ENCODE data around the gene GRK3.
"Not testable (repeated sequence)": the region's sequence is repeated elsewhere in the genome, so short reads cannot be mapped to it uniquely, and the experiment has no call there.

GRK3 gene

DNA sequence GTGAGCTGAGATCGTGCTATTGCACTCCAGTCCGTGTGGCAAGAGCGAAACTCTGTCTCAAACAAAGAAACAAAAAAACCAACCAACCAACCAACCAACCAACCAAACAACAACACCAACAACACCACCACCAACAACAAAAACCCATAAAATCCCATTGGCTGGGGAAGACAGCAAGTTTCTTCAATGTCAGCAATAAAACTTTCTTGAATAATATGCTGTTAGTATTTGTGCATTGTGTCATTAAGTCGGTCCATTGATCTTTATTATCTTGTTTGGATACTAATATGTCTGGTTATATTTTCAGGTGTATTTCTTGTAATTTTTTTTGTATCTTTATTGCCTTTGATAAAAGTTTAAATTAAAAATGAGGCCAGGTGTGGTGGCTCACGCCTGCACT is 9.4 kb downstream of the GRK3 start:
- DNase-seq = no peak

DNA sequence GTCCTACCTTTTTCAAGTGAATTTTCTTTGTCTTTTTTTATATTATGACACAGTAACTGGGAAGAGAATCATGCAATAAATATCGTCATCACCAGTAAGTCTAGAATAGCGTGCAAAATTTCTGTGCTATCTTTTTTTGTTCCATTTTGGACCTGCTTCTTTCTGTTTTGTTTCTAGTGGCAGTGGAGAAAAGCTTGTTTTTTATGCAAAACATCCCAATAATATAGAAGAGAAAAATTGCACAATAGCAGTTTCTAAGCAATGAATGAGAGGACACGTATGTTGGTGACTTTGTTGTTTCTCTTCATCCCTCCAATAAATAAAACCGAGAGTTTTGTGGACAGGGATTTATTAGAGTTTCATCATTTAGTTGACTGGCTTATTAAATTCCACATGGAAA is 10.3 kb downstream of the GRK3 start:
- DNase-seq = no peak

DNA sequence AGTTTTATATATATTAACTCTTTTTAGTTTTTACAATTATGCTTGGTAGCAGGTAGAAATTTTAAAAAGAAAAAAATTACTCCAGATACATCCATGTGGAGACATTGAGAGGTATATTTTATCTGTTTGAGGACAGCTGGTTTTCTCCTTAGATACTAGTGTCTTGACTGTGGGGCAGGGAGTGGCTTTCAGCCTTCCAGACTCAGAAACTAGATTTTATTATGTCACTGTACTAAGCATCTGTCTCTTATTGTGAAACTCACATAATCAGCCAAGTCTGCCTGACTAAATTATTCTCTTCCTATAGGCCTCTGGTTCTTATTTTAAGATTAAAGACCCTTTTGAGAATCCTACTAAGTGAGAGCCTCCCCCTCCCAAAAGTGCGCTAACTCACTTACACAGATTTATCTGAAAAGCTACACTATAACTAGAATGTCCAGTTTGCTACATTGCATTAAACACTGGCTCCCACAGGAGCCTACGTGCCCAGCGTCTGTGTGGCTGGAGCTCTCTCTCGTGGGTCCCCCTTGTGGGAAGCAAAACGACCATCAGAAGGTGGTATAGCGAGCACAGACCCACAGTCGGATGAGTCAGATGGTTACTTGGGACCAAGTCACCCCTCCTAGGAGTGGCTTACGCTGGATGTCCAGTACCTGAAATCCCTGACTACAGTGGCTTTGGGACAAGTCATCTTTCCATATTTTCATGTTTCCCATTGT is 11.4 kb downstream of the GRK3 start:
- not testable (repeated sequence) for DNase-seq

DNA sequence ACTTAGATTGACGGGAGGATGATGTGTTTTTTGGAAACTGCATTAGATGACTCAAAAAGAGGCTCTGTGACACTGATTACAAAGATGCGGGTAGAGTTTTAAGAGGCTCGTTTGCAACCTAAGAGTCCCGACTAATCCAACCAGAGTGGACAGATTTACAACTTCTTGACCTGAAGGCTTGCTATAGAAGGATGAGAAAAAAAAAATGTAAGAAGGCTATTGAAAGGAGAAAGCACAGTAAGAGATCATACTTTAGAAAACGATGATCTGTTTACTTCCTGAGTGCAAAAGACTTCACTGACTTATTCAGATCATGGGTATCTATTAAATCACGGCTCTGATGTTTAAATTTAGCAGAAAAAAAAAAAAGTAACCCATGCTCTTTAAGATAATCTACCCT is 17.0 kb downstream of the GRK3 start:
- DNase-seq = not testable (repeated sequence)

DNA sequence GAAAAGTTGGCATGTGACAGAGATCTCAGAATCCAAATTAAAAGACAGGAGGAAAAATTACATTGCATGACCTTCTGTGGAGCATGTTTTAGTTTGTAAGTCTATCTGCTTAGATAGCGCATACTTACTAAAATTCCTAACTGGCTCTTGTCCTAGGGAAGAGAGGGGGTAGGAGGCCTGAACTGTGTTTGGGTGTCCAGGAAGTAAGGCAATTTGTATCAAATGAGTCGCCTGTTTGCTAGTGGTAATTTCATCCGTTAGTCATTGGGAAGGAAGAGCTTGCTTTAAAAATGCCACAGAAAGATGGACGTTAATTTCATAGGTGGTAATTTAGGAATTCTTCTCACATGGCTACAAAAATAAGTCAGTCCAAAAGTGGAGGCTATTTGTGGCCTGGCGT is 18.5 kb downstream of the GRK3 start:
- no peak for DNase-seq

DNA sequence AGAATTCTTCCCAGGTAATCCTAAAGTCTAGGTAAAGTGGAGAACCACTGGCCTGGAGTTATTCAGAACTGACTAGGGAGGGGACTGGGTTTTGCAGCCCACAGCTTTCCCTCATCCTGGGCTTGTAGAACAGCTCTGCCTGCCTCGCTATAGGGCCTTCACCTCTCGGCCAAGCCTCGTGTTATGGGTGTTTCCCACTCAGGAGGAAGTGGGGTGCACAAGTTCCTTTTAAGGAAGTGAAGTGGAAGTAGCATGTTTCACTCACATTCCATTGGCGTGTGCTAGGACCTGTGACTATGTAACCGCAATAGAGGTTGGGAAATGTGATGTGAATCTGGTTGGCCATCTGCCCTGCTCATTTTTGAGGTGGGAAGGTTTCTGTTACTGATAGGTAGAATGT is 20.5 kb downstream of the GRK3 start:
- DNase-seq = not testable (repeated sequence)

DNA sequence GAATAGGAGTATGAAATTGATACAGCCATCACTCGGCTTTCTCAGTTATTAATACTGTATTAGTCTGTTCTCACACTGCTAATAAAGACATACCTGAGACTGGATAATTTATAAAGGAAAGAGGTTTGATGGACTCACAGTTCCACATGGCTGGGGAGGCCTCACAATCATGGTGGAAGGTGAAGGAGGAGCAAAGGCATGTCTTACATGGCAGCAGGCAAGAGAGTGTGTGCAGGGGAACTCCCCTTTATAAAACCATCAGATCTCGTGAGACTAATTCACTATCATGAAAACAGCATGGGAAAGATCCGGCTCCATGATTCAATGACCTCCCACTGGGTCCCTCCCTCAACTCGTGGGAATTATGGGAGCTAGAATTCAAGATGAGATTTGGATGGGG is 25.2 kb downstream of the GRK3 start:
- not testable (repeated sequence) for DNase-seq

DNA sequence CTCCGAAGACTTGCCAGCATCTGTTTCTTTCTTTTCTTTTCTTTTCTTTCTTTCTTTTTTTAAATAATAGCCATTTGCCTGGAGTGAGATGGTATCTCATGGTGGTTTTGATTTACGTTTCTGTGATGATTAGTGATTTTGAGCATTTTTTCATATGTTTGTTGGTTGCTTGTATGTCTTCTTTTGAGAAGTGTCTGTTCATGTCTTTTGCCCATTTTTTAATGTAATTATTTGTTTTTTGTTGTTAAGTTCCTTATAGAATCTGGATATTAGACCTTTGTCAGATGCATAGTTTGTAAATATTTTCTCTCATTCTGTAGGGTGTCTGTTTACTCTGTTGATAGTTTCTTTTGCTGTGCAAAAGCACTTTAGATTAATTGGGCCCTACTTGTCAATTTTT is 28.8 kb downstream of the GRK3 start:
- not testable (repeated sequence) for DNase-seq

DNA sequence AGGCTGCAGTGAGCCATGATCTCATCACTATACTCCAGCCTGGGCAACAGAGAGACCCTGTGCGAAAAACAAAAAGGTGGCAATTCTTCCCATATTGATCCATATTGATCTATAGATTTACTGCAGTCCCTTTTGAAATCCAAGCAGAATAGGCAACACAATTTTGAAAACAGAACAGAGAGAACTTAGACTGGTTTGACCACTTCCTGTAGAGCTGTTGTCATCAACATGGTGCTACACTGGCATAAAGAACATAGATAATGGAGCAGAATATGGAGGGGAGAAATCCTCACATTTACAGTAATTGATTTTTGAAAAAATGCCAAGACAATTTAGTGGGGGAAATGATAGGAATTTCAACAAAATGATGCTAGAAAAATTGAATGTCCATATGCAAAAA is 34.1 kb downstream of the GRK3 start:
- DNase-seq = no peak

DNA sequence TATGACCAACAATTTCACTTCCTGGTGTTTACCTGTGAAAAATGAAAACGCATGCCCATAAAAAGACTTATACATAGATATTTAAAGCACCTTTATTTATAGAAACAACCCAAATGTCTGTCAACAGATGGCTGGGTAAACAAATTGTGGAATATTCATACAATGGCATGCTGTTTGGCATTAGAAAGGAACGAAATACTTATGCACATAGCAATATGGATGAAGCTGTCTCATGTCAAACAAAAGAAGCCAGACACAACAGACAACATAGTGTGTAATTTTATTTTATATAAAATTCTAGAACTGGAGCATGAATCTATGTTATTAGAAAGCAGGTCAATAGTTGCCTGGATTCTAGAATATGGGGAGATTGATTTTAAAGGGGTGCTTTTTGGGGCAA is 38.0 kb downstream of the GRK3 start:
- DNase-seq = no peak

DNA sequence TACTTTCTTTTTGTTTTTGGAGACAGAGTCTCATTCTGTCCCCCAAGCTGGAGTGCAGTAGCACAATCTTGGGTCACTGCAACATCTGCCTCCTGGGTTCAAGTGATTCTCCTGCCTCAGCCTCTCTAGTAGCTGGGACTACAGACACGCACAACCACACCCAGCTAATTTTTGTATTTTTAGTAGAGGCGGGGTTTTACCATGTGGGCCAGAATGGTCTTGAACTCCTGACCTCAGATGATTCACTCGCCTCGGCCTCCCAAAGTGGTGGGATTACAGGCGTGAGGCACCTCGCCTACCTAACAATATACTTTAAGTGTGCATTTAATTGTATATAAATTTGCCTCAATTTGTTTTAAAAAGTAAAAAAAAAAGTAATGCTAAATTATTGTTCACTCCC is 38.4 kb downstream of the GRK3 start:
- no peak for DNase-seq

DNA sequence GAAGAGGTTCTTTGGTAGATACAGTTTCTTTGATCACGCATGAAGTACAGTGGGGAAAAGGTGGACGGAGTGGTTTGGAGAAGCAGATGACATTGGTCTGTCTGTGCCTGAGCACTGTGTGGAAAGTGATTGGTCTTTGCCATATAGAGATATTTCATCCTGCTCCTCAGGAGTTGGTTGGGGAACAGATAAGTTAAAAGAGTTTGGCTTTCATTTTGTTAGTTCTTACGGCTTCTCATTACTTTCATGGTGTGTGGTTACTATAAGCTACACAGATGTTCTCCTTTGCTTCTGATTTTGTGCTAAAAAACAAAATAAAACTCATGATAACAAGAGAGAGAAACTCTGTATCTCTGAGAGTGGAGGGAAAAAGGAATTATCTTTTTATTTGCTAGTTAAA is 40.7 kb downstream of the GRK3 start:
- DNase-seq = not testable (repeated sequence)

DNA sequence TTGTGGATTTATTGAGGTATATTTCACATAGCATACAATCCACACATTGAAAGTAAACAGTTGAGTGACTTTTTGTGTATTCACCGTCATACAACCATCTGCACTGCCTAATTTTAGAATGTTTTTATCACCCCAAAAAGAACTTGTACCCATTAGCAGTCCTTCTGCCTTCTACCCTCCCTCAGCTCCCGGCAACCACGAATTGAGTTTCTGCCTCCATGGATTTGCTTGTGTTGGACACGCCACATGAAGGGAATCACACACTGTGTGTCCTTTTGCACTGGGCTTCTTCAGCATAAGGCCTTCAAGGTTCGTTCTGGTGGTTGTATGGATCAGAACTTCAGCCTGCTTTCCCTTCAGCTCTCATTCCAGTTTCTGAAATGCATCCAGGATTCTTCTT is 41.1 kb downstream of the GRK3 start:
- DNase-seq = not testable (repeated sequence)

DNA sequence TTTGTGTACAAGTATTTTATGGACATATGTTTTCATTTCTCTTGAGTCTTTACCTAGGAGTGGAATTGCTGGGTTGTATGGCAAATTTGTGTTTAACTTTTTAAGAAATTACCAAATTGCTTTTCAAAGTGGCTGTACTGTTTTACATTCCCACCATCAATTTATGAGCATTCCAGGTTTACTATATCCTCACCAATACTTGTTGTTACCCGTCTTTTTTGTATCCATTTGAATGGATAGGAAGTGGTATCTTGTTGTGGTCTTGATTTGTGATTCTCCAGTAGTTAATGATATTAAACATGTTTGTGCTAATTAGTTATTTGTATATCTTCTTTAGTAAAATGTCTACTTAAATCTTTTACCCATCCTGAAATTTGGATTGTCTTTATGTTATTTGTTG is 46.8 kb downstream of the GRK3 start:
- DNase-seq = not testable (repeated sequence)

DNA sequence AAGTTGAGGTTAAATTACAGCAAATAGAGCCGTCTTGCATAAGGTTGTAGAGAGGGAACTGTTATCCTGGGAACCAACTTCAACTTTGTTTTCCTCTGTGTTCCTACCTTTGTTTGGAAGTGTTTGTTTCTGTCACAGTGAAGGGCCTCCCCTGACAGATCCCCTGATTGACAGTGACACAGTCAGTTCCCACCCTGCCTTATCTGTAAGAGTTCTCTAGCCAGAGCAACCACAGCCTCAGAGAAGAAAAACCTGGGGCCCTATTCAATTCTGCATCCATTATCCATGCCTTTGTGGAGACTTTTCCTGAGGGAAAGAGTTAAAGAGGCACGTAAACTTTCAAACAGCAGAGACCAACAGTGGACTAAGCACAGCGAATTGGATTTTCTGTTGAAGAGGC is 48.7 kb downstream of the GRK3 start:
- DNase-seq = not testable (repeated sequence)

DNA sequence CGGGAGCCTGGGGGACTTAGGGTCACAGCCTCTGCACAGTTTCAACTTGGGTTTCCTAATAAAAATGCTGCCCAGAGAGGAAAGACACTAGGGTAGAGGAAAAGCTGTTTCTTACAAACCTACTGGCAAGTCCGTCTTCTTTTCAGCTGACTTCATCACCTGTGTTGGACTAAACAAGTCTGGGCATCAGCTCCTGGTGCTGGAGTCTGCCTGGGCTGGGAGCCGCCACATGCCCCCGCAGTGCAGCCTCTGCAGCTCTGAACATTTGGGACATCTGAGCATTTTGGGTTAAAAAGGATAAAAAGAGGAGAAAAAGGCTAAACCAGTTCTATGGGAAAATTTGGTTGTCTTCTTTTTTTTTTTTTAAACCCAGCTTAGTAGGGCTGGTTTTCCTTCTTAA is 49.1 kb downstream of the GRK3 start:
- DNase-seq = not testable (repeated sequence)

DNA sequence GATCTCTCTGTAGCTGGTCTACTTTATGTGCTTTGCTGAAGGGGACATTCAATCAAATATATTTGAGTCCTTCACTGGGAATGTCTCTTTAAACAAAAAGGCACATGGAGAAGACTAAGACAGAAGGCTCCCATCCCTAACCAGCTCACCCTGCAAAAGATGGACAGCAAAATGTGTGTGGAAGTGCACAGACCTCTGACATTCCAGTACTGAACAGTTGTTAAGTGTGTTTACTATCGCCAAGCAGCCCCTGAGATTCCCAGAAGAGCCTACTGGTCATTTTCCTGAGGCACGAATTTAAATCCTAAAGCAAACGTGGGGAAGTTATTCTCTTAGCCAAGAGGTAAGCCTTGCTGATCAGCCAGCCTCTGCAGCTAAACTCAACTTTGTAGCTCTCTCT is 50.3 kb downstream of the GRK3 start:
- not testable (repeated sequence) for DNase-seq

DNA sequence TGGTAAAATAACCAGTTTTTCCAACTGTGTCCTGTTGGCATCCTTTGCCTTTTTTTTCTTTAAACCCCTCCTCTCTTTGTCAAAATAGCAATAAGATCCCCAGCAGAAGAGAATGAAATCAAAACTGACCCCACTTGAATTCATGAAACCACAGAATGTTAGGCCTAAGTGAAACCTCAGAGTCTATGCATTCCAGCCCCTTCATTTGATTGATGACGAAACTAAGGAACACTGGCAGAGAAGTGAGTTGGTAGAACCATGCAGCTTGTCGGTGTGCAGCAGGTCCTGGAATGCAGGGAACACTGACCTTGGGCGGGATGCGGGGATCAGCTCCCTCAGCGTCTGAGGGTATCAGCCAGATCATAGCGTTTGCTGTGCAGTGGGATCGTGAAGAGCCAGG is 57.5 kb downstream of the GRK3 start:
- no peak for DNase-seq

DNA sequence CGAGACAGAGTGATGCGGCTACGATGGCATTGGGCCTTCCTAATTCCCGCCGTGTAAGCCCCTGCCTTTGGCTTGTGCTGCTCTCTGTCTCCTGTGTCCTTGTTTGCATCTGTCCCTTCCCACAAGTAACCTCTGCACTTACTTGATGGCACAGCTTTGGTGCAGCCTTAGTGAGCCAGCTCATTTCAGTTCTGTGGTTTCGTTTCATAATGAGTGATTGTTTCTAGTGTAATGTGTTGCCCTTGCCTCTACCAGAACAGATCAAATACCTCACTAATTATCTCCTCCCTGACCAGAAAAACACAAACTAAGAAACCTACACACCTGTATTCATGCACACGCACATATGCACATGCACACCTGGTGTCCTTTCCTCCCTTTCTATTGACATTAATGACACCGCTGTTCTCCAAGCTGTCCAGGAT is 58.8 kb downstream of the GRK3 start:
- DNase-seq = no peak

DNA sequence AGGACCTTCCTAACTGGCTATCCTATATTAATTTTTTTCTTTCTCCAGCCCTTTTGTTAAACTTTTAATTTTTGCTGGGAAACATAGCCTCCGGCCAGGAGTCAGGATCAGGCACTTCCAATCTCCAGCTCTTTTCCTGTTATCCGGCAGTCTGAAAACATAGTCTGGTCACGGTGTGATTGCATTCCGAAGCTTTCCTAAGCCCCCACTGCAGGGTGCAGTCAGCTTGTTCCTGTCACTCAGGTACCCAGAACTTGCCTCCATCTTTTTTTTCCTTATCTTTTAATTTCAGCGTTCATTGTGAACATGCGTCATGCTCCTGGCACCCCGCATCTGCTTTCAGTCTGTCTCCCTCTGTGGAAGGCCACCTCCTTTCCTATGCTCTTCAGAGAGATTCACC is 59.4 kb downstream of the GRK3 start:
- no peak for DNase-seq

DNA sequence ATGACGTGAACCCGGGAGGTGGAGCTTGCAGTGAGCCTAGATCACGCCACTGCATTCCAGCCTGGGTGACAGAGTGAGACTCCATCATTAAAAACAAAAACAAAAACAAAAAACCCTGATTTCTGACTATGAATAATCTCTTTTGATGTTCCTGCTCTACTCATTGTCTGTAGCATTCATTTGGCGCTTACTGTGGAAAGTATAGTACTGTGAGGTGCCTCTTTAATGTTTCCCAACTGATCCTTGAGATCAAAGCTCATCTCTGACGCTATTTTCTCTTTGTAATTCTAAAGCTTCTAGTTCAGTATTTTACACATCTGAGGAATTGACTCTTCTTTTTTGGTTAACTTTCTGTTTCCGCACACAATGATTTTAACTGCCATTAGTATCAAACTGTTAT is 60.0 kb downstream of the GRK3 start:
- DNase-seq = no peak

DNA sequence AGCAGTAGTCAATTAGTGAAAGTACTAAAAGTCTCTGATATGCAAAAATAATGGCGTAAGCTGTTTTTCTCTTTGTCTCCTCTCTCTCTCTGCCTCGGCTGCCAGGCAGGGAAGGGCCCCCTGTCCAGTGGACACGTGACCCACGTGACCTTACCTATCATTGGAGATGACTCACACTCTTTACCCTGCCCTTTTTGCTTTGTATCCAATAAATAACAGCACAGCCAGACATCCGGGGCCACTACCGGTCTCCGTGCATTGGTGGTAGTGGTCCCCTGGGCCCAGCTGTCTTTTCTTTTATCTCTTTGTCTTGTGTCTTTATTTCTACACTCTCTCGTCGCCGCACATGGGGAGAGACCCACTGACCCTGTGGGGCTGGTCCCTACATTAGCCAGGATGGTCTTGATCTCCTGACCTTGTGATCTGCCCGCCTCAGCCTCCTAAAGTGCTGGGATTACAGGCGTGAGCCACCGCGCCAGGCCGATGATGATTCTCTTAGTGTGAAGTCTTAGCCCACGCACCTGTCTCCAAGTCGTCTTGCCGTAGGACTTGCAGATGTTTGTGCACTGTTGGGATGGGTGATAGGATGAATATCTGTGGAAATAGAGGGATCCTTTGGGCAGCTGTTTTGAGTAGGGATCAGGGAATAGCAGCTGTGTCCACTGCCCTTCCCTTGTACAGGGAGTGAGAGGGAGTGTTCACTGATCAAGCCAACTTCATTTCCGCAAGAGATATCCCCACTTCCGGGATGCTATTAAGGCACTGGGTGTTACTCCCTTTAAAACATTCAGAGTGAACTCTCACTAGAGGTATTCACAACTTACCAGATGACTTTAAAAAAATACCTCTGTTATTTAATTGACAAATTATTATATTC is 61.5 kb downstream of the GRK3 start:
- not testable (repeated sequence) for DNase-seq

DNA sequence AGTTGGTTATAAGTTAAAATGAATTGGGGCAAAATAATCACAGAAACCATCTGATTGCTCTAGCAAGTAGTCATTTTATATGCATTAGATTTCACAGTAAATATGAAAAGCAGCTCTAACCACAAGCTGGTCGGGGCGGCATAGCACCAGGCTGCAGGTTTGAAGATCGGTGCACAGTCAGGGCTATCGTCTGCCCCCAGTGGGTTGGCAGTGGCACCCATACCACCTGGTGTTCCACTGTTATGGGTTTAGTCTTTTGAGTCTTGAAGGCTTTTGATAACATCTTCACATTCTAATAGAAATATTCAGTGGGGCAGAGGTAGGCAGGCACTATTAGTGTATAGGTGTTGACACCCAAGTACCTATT is 62.1 kb downstream of the GRK3 start:
- no peak for DNase-seq

DNA sequence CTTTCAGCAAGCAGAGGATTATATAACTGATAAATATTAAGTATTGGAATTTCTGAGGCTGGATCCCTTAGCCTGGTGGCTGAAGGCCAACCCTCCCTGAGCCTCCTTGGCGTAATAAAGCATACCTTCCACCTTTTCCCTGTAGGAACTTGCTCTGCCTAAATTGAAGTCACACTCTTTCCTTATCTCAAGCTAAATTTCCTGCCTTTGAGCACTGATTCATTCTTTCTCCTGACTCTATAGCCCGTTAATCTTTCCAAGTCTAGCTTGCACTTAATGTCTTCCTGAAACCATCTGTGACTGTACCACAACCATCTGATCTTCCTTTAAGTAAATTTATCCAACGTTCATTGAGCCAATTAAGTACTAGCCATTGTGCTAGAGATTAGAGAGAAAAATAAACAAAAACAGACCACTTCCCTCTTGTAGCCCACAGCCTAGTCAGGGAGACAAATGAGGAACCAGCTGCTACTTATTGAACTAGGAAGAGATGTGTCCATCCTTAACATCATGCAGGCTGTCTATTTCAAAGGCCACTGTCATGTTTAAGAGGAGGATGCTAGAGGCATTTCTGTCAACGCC is 62.9 kb downstream of the GRK3 start:
- no peak for DNase-seq

All from CD4-positive, alpha-beta T cell treated with Interleukin-12 subunit alpha and Interleukin-12 subunit beta, for 1 hour (primary cell).